Measurements from ENCODE around the gene TSPAN18. TPM values are rescaled to one million over a fixed set of nuclear protein-coding genes. Genes with fewer than 3 reads are reported as not detected.

Gene TSPAN18
- polyA plus RNA-seq, 1 of the 3 experiments (the other 2 are of a cell fraction), result 0.72 TPM

- Histone ChIP-seq H3K9me3 (no peaks in the 10 kb centered on the region), H3K4me1 (ENCODE audit: control insufficient read depth in 1 of 2, insufficient read depth in 2 of 2, low read depth in 1 of 2, low read length in 1 of 2) (no peaks in the 10 kb centered on the region; a peak in 1 of 4 replicates), H2AFZ (ENCODE audit: low read depth) (no peak overlapping the region), H3F3A (replicated peaks; ENCODE audit: insufficient read depth) (no peaks in the 10 kb centered on the region), H3K4me3 (ENCODE audit: low read depth in 2 of 2, low read length in 1 of 2) (no peak overlapping the region), H3K79me2 (ENCODE audit: insufficient read depth) (no peaks in the 10 kb centered on the region), H3K36me3 (replicated peaks in 1 of 2; ENCODE audit: control insufficient read depth in 1 of 2, insufficient read depth in 2 of 2, low read length in 1 of 2) (no peaks in the 10 kb centered on the region), H3K9ac (no peak overlapping the region), H3K27ac (ENCODE audit: low read depth in 2 of 2, low read length in 1 of 2) (no peak overlapping the region), H3K4me2 (no peak overlapping the region), H3K27me3 (ENCODE audit: insufficient read depth) (peaks cover 27% of the 10 kb centered on the region), H3K9me2 (no peaks in the 10 kb centered on the region), H4K20me1 (ENCODE audit: insufficient read depth) (no peaks in the 10 kb centered on the region)
- ChIA-PET CTCF (interaction anchor here (0.9 kb wide), 1 partner anchor 34 kb away, joined by 3 read pairs; no protein-coding TSS in a partner anchor), POLR2A (no interaction called here)
- WGBS (ENCODE audit: low lambda C conversion rate), result 45% methylated on average over 5 of the region's 5 CpGs
- DNase-seq, result no peak
- TF ChIP-seq CHD2 (IDR thresholded peaks at IDR 0.05; ENCODE audit: low read length, partially characterized antibody) (no peak), YY1 (IDR thresholded peaks at IDR 0.05; ENCODE audit: low read depth) (no peak), FOSL2 (IDR thresholded peaks at IDR 0.05; ENCODE audit: borderline replicate concordance, low read depth) (no peak), POLR2AphosphoS5 (IDR thresholded peaks at IDR 0.05; ENCODE audit: low read depth, low read length) (no peak), RFX5 (IDR thresholded peaks at IDR 0.05; ENCODE audit: low read length) (no peak), USF1 (IDR thresholded peaks at IDR 0.05; ENCODE audit: borderline replicate concordance, low read depth) (no peak), RAD21 (IDR thresholded peaks at IDR 0.05; ENCODE audit: low read length) (no peak), TAF1 (IDR thresholded peaks at IDR 0.05; ENCODE audit: borderline replicate concordance, low read depth, low read length) (no peak), NFIC (IDR thresholded peaks at IDR 0.05; ENCODE audit: borderline replicate concordance) (no peak), MEF2A (IDR thresholded peaks at IDR 0.05; ENCODE audit: borderline replicate concordance, low read depth) (no peak)
Observed at GRCh38 chr11:44718057-44718456, 8.7 kb upstream of the TSPAN18 start.

DNA sequence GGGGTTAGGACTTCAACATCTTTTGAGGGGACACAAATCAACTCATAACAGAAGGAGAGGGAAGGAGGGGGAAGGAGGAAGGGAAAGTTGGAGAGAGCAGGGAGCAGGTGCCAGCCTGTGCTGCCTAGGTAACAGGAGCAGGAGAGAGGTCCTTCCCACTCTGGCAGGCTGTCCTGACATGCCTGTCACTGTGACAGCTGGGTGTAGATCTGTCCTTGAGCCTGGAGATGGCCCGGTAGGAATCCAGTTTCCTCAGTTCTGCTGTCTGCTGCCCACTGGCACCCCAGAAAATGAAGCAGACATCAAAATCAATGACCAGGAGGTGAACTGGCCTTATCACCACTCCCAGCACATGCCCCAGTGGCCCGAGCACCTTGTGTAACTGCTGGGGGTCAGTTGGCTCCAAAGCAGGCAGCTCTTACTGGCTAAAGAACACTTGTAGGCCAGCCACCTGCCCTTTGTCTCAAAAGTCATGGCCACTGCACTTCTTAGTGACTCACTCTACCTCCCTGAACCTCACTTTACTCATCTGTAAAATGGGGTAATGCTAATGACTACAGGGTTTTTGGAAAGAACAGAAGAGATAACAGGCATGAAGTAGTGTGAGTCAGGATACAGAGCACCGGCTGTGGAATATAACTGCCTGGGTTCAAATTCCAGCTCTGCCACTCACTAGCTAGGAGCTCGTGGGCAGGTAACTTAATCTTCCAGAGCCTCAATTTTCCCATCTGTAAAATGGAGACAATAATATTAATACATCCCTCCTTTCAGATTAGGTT, 8.0 kb upstream of the TSPAN18 start:
- POLR2A ChIA-PET, result no interaction called here
- H3K79me2 ChIP-seq (ENCODE audit: insufficient read depth), result no peaks in the 10 kb centered on the region
- no peak for TF ChIP-seq CTCF (IDR thresholded peaks at IDR 0.05)
- TF ChIP-seq GATA2 (CRISPR knock-in tag; IDR thresholded peaks at IDR 0.05), result no peak
- no peak for TF ChIP-seq POLR2AphosphoS5 (IDR thresholded peaks at IDR 0.05; ENCODE audit: low read depth, low read length)
- no peak for TF ChIP-seq MXI1 (IDR thresholded peaks at IDR 0.05; ENCODE audit: low read depth, low read length)
- TF ChIP-seq NFIC (IDR thresholded peaks at IDR 0.05; ENCODE audit: borderline replicate concordance), result no peak
- TF ChIP-seq, protein P1, sequence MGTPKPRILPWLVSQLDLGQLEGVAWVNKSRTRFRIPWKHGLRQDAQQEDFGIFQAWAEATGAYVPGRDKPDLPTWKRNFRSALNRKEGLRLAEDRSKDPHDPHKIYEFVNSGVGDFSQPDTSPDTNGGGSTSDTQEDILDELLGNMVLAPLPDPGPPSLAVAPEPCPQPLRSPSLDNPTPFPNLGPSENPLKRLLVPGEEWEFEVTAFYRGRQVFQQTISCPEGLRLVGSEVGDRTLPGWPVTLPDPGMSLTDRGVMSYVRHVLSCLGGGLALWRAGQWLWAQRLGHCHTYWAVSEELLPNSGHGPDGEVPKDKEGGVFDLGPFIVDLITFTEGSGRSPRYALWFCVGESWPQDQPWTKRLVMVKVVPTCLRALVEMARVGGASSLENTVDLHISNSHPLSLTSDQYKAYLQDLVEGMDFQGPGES (IDR thresholded peaks at IDR 0.05; ENCODE audit: low read depth, low read length), result no peak
- no peak for TF ChIP-seq ELF1 (IDR thresholded peaks at IDR 0.05)
- TF ChIP-seq SIN3A (IDR thresholded peaks at IDR 0.05; ENCODE audit: borderline replicate concordance, low read depth, low read length), result no peak
- no peak for TF ChIP-seq TCF12 (IDR thresholded peaks at IDR 0.05)
- TF ChIP-seq RAD21 (IDR thresholded peaks at IDR 0.05; ENCODE audit: low read length), result no peak
- H2AFZ ChIP-seq (ENCODE audit: low read depth), result no peak overlapping the region
- peaks cover 25% of the 10 kb centered on the region for H3K27me3 ChIP-seq (ENCODE audit: insufficient read depth)
- H3K9ac ChIP-seq, result no peak overlapping the region
- H3K9me3 ChIP-seq, result no peaks in the 10 kb centered on the region
- H3K4me2 ChIP-seq, result no peak overlapping the region
- no peaks in the 10 kb centered on the region for H3K9me2 ChIP-seq
- no peaks in the 10 kb centered on the region for H3K36me3 ChIP-seq (replicated peaks in 1 of 2; ENCODE audit: control insufficient read depth in 1 of 2, insufficient read depth in 2 of 2, low read length in 1 of 2)
- H3K27ac ChIP-seq (ENCODE audit: low read depth in 2 of 2, low read length in 1 of 2), result no peak overlapping the region
- no peaks in the 10 kb centered on the region for H4K20me1 ChIP-seq (ENCODE audit: insufficient read depth)
- H3F3A ChIP-seq (replicated peaks; ENCODE audit: insufficient read depth), result no peaks in the 10 kb centered on the region
- H3K4me1 ChIP-seq (ENCODE audit: control insufficient read depth in 1 of 2, insufficient read depth in 2 of 2, low read depth in 1 of 2, low read length in 1 of 2), result no peaks in the 10 kb centered on the region; a peak in 1 of 4 replicates
- no peak overlapping the region for H3K4me3 ChIP-seq (ENCODE audit: low read depth in 2 of 2, low read length in 1 of 2)
- CTCF ChIA-PET, result interaction anchor here (0.9 to 1.4 kb wide), 2 partner anchors 27 to 33 kb away, joined by 3 read pairs; no protein-coding TSS in a partner anchor
- no peak for DNase-seq
- WGBS (ENCODE audit: low lambda C conversion rate), result 54% methylated on average over 3 of the region's 4 CpGs
